PC-3 (cell line): ENCODE data around the gene MRPL9. TPM values are rescaled to one million over a fixed set of nuclear protein-coding genes. Genes with fewer than 3 reads are reported as not detected.

Experiments used
- total RNA-seq: library from RNA; depleted of rRNA; stranded (reverse); fragments of >200 nt; gene quantifications from 2 replicates; pipeline ENCODE4 v1.2.3, GENCODE V29; 2014; rRNA removed

Gene MRPL9
- total RNA-seq, 1 experiment from 2014 or later: 229 TPM

Other genes with a start within 250 kb of the MRPL9 start
- gene TUFT1, start 223.2 kb downstream of the MRPL9 start, total RNA-seq: 33.9 and 46.9 TPM in 2 replicates
- gene SNX27, start 151.4 kb downstream of the MRPL9 start, total RNA-seq: 25.1 and 34.8 TPM in 2 replicates
- 0.07 TPM in 1 of 2 replicates, not detected in the other for gene CELF3, start 46.7 kb downstream of the MRPL9 start, total RNA-seq
- gene RIIAD1, start 42.0 kb downstream of the MRPL9 start, total RNA-seq: not detected in 2 replicates
- gene TDRKH, start 27.0 kb upstream of the MRPL9 start, total RNA-seq: 15.2 and 15.6 TPM in 2 replicates
- gene LINGO4, start 41.9 kb upstream of the MRPL9 start, total RNA-seq: not detected in 2 replicates
- 0.26 TPM in 1 of 2 replicates, not detected in the other for gene RORC, start 68.3 kb upstream of the MRPL9 start, total RNA-seq
- gene C2CD4D, start 76.3 kb upstream of the MRPL9 start, total RNA-seq: 0.58 and 2.8 TPM in 2 replicates
- not detected in 2 replicates for gene THEM5, start 90.2 kb upstream of the MRPL9 start, total RNA-seq
- 18.1 and 19.6 TPM in 2 replicates for gene THEM4, start 146.0 kb upstream of the MRPL9 start, total RNA-seq
- 349 and 400 TPM in 2 replicates for gene S100A10, start 230.4 kb upstream of the MRPL9 start, total RNA-seq